Trophoblast cell (in vitro differentiated cells and primary cell): ENCODE measurements around the gene HOOK1.

ENCODE experiments used
- DNase-seq, 2 donors: peaks; one replicate each; pipeline ENCODE4 v3.0.0-alpha.2; 2016
- H2AFZ ChIP-seq: 2 replicates; pipeline ENCODE4 v1.6.1; 2013; ENCODE audit warnings: low read length, moderate library complexity, mild to moderate bottlenecking; ENCODE audit not compliant: insufficient read depth, poor library complexity
- H2AK5ac ChIP-seq: 2 replicates; pipeline ENCODE4 v1.6.1; 2013; ENCODE audit warnings: mild to moderate bottlenecking, low read length
- H2BK120ac ChIP-seq: 2 replicates; pipeline ENCODE4 v1.6.1; 2013; ENCODE audit warnings: low read length, mild to moderate bottlenecking, moderate library complexity; ENCODE audit not compliant: insufficient read depth, poor library complexity
- H2BK12ac ChIP-seq: 2 replicates; pipeline ENCODE4 v1.6.1; 2013; ENCODE audit warnings: mild to moderate bottlenecking, low read length, moderate library complexity
- H2BK5ac ChIP-seq: 2 replicates; pipeline ENCODE4 v1.6.1; 2013; ENCODE audit warnings: low read length, low read depth, moderate library complexity, mild to moderate bottlenecking; ENCODE audit not compliant: poor library complexity
- H3K14ac ChIP-seq: 2 replicates; pipeline ENCODE4 v1.6.1; 2013; ENCODE audit warnings: mild to moderate bottlenecking, low read length
- H3K18ac ChIP-seq: 2 replicates; pipeline ENCODE4 v1.6.1; 2013; ENCODE audit warnings: mild to moderate bottlenecking, low read length
- H3K23ac ChIP-seq: 2 replicates; pipeline ENCODE4 v1.6.1; 2013; ENCODE audit warnings: low read length
- H3K27ac ChIP-seq: 2 replicates; pipeline ENCODE4 v1.5.1; 2013; ENCODE audit warnings: low read depth, mild to moderate bottlenecking, inconsistent platforms, low read length, moderate library complexity
- H3K27me3 ChIP-seq: 2 replicates; pipeline ENCODE4 v1.6.1; 2013; ENCODE audit warnings: inconsistent platforms, mild to moderate bottlenecking, low read length, moderate library complexity; ENCODE audit not compliant: insufficient read depth
- H3K36me3 ChIP-seq, 2 experiments: 1 replicate in 1 of 2; 2 replicates in 1 of 2; pipeline ENCODE4 v1.6.1; 2013; ENCODE audit warnings: low read length in 2 of 2, mild to moderate bottlenecking in 2 of 2, moderate library complexity in 1 of 2; ENCODE audit not compliant: insufficient read depth in 2 of 2, control insufficient read depth in 1 of 2
- H3K4ac ChIP-seq: 2 replicates; pipeline ENCODE4 v1.6.1; 2013; ENCODE audit warnings: low read depth, mild to moderate bottlenecking, low read length, moderate library complexity
- H3K4me1 ChIP-seq, 2 experiments: 1 replicate in 1 of 2; 2 replicates in 1 of 2; pipeline ENCODE4 v1.6.1; 2013; ENCODE audit warnings: low read length in 2 of 2, mild to moderate bottlenecking in 2 of 2, moderate library complexity in 1 of 2; ENCODE audit not compliant: insufficient read depth in 2 of 2, control insufficient read depth in 1 of 2
- H3K4me2 ChIP-seq: 2 replicates; pipeline ENCODE4 v1.6.1; 2013; ENCODE audit warnings: inconsistent platforms, mild to moderate bottlenecking, low read length, moderate library complexity
- H3K4me3 ChIP-seq: 2 replicates; pipeline ENCODE4 v1.5.1; 2013; ENCODE audit warnings: mild to moderate bottlenecking, low read depth, low read length, inconsistent platforms
- H3K79me1 ChIP-seq: one replicate; pipeline ENCODE4 v1.6.1; 2013; ENCODE audit warnings: low read length
- H3K79me2 ChIP-seq: 2 replicates; pipeline ENCODE4 v1.6.1; 2013; ENCODE audit warnings: low read length, mild to moderate bottlenecking; ENCODE audit not compliant: control insufficient read depth, insufficient read depth, poor library complexity
- H3K9ac ChIP-seq: 2 replicates; pipeline ENCODE4 v1.6.1; 2013; ENCODE audit warnings: mild to moderate bottlenecking, low read length
- H3K9me3 ChIP-seq: 2 replicates; pipeline ENCODE4 v1.6.1; 2013; ENCODE audit warnings: low read depth, mild to moderate bottlenecking, control low read depth, inconsistent platforms, low read length; ENCODE audit not compliant: insufficient read depth
- H4K12ac ChIP-seq: 2 replicates; pipeline ENCODE4 v1.6.1; 2013; ENCODE audit warnings: low read depth, mild to moderate bottlenecking, low read length, moderate library complexity
- H4K8ac ChIP-seq: 2 replicates; pipeline ENCODE4 v1.6.1; 2013; ENCODE audit warnings: low read depth, mild to moderate bottlenecking, low read length, moderate library complexity
- H4K91ac ChIP-seq: one replicate; pipeline ENCODE4 v1.6.1; 2013; ENCODE audit warnings: low read depth, mild to moderate bottlenecking, low read length, moderate library complexity
- WGBS: extraction: QIAGEN DNeasy Blood & Tissue Kit; methylation state at CpG from one replicate; pipeline ENCODE4 v1.1.7; 2013; ENCODE audit warnings: missing lambda C conversion rate; ENCODE audit not compliant: insufficient read length, insufficient coverage; ENCODE audit errors: extremely low coverage; 5-methylcytosine and 5-hydroxymethylcytosine counted together

Gene HOOK1

GRCh38 chr1:59828160-59828559 is 13.4 kb downstream of the HOOK1 start:
- Histone ChIP-seq H3K4me3 (no peak overlapping the region), H3K4me1 (no peaks in the 10 kb centered on the region), H2BK5ac (no peak overlapping the region), H2AFZ (no peak overlapping the region), H3K14ac (no peak overlapping the region), H4K91ac (no peak overlapping the region), H3K9ac (no peak overlapping the region), H3K4ac (no peak overlapping the region), H4K12ac (no peak overlapping the region), H3K9me3 (no peaks in the 10 kb centered on the region), H3K79me2 (no peaks in the 10 kb centered on the region), H2BK120ac (no peak overlapping the region), H2BK12ac (no peak overlapping the region), H3K79me1 (no peaks in the 10 kb centered on the region), H3K23ac (no peak overlapping the region), H3K36me3 (no peaks in the 10 kb centered on the region), H2AK5ac (no peak overlapping the region), H3K27me3 (no peaks in the 10 kb centered on the region), H4K8ac (no peak overlapping the region), H3K18ac (no peak overlapping the region), H3K27ac (no peak overlapping the region), H3K4me2 (no peak overlapping the region)
- WGBS = no CpG with 5 or more reads among the region's 1 CpG
- DNase-seq = no peak

DNA sequence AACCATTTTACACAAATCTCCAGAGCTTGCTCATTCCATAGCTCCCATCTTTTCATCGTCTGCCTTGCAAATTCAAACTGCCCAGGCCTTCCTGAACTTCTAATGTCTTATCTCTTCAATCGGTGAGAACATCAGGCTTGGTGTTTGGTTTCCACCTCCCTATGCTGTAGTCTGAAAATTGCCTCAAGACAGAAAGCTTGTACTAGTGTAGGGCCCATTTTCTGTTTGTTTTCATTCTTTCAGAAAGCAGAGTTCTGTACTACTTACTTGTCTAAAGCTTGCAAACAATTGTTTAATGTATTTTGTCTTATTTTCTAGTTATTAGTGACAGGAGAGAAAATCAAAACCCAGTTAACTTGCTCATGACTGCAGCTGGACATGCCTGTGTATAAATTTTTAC is 16.8 kb downstream of the HOOK1 start:
- no peaks in the 10 kb centered on the region for H3K79me1 ChIP-seq
- no peak overlapping the region for H3K18ac ChIP-seq
- no peak overlapping the region for H2AFZ ChIP-seq
- H3K23ac ChIP-seq = no peak overlapping the region
- peak overlapping the region; percentile 17 for H3K27ac ChIP-seq
- H3K4ac ChIP-seq = no peak overlapping the region
- no peaks in the 10 kb centered on the region for H3K79me2 ChIP-seq
- WGBS = no CpG with 5 or more reads among the region's 2 CpGs
- H3K27me3 ChIP-seq = no peaks in the 10 kb centered on the region
- H4K91ac ChIP-seq = no peak overlapping the region
- H4K12ac ChIP-seq = no peak overlapping the region
- no peak overlapping the region for H2BK12ac ChIP-seq
- no peak overlapping the region for H4K8ac ChIP-seq
- no peak overlapping the region for H3K4me2 ChIP-seq
- no peak overlapping the region for H3K9ac ChIP-seq
- DNase-seq = peak in 1 of 2 donors; percentile 1
- H2AK5ac ChIP-seq = no peak overlapping the region
- no peaks in the 10 kb centered on the region for H3K4me1 ChIP-seq
- H3K9me3 ChIP-seq = no peaks in the 10 kb centered on the region
- H3K36me3 ChIP-seq = no peaks in the 10 kb centered on the region
- H2BK120ac ChIP-seq = no peak overlapping the region
- H3K4me3 ChIP-seq = no peak overlapping the region
- H2BK5ac ChIP-seq = no peak overlapping the region
- no peak overlapping the region for H3K14ac ChIP-seq

DNA sequence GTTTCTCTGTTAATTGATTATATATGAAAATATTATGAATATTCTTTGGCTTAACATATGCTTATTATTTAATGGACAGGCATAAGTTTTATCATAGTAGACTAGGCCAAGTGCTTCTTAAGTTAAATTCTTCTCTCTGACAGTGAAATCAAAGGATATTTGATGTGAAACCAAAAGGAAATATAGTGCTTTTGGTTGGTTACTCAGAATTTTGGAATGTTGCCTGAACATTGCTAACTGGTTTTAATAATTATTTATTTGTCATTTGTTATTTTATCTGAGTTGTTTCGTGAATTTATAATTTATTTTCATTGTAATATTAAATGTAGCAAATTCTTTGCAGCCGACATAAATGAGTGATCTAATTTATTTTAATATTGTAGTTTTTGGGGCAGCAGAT is 18.3 kb downstream of the HOOK1 start:
- Histone ChIP-seq H3K4me2 (no peak overlapping the region), H3K23ac (no peak overlapping the region), H2AK5ac (no peak overlapping the region), H3K9me3 (no peaks in the 10 kb centered on the region), H3K4me1 (no peaks in the 10 kb centered on the region), H2AFZ (no peak overlapping the region), H3K4ac (no peak overlapping the region), H4K12ac (no peak overlapping the region), H3K14ac (no peak overlapping the region), H2BK12ac (no peak overlapping the region), H3K4me3 (no peak overlapping the region), H3K79me2 (no peaks in the 10 kb centered on the region), H3K79me1 (no peaks in the 10 kb centered on the region), H3K18ac (no peak overlapping the region), H3K36me3 (no peaks in the 10 kb centered on the region), H2BK120ac (no peak overlapping the region), H3K9ac (no peak overlapping the region), H3K27ac (no peak overlapping the region), H4K91ac (no peak overlapping the region), H4K8ac (no peak overlapping the region), H2BK5ac (no peak overlapping the region), H3K27me3 (no peaks in the 10 kb centered on the region)
- DNase-seq = no peak
- no CpG with 5 or more reads among the region's 2 CpGs for WGBS

DNA sequence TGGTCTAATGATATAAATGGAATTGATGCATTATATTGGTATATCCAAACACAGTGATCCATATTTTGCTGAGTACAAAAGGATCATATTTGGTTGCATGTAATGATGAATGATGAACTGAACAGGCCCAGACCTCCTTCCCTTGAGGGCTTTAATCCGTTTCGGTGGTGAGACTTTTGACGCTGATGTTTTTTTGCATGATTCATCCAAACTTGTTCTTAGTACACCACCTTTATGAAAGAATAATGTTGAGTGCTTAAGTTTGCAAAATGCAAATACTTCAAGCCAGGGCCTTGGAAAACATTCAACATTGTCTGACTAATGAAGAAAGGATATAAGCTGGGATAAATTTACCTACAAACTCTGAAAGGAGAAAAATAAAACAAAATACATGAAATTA is 19.2 kb downstream of the HOOK1 start:
- Histone ChIP-seq H3K23ac (no peak overlapping the region), H3K79me2 (no peaks in the 10 kb centered on the region), H3K4me2 (no peak overlapping the region), H3K4me1 (no peaks in the 10 kb centered on the region), H2AFZ (no peak overlapping the region), H4K91ac (no peak overlapping the region), H3K18ac (no peak overlapping the region), H4K8ac (no peak overlapping the region), H2BK5ac (no peak overlapping the region), H2BK120ac (no peak overlapping the region), H3K4me3 (no peak overlapping the region), H3K9me3 (no peaks in the 10 kb centered on the region), H4K12ac (no peak overlapping the region), H3K14ac (no peak overlapping the region), H3K79me1 (no peaks in the 10 kb centered on the region), H3K27ac (no peak overlapping the region), H3K9ac (no peak overlapping the region), H2AK5ac (no peak overlapping the region), H3K4ac (no peak overlapping the region), H2BK12ac (no peak overlapping the region), H3K36me3 (no peaks in the 10 kb centered on the region), H3K27me3 (no peaks in the 10 kb centered on the region)
- no peak for DNase-seq
- WGBS = no CpG with 5 or more reads among the region's 3 CpGs
